ENCODE results near the gene EEF1A2. TPM values are rescaled to one million over a fixed set of nuclear protein-coding genes. Genes with fewer than 3 reads are reported as not detected.

Gene EEF1A2
- total RNA-seq, 4 donors from 2014 or later, result 13.3 to 26.8 (median 22.9) TPM

DNA sequence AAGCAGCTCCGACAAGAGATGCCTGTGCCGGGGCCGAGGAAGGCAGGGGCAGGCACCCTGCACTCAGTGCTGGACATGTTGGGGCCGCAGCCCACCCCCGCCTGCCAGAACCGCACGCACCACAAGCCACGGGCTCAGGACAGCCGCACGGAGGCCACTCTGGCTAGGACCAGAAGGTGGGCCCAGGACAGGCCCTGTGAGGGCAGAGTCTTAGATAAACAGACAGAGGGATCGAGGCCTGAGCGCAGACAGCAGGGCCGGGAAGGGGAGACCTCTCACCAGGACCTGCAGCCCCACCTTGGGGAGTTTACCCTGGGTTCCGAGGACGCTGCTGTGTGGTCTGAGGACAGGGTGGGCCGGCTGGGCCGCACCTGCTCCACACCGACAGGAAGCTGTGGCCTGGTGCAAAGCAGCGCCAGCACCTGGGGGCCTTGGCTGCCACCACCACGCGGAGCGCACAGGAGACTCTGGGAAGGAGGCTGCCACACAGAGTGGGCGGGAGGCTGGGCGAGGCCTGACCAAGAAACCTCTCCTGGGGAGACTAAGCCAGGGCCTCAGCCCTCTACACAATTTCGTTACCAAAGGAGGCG lies 58.4 kb downstream of the EEF1A2 start:
- DNase-seq (ENCODE audit: low spot score in 2 of 2), result no peak
- intact Hi-C loops (cut with DNase I; ENCODE audit: low total_unique reads), result no loop called here
- 82 to 83% methylated on average over 17 to 26 of the region's 26 CpGs for WGBS, 2 donors
- no peak overlapping the region for H3K4me3 ChIP-seq (ENCODE audit: low read depth, poor library complexity, severe bottlenecking)
- TF ChIP-seq POLR2A (IDR thresholded peaks at IDR 0.05), result no peak
- TF ChIP-seq, protein P1, sequence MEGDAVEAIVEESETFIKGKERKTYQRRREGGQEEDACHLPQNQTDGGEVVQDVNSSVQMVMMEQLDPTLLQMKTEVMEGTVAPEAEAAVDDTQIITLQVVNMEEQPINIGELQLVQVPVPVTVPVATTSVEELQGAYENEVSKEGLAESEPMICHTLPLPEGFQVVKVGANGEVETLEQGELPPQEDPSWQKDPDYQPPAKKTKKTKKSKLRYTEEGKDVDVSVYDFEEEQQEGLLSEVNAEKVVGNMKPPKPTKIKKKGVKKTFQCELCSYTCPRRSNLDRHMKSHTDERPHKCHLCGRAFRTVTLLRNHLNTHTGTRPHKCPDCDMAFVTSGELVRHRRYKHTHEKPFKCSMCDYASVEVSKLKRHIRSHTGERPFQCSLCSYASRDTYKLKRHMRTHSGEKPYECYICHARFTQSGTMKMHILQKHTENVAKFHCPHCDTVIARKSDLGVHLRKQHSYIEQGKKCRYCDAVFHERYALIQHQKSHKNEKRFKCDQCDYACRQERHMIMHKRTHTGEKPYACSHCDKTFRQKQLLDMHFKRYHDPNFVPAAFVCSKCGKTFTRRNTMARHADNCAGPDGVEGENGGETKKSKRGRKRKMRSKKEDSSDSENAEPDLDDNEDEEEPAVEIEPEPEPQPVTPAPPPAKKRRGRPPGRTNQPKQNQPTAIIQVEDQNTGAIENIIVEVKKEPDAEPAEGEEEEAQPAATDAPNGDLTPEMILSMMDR (IDR thresholded peaks at IDR 0.05), result no peak

DNA sequence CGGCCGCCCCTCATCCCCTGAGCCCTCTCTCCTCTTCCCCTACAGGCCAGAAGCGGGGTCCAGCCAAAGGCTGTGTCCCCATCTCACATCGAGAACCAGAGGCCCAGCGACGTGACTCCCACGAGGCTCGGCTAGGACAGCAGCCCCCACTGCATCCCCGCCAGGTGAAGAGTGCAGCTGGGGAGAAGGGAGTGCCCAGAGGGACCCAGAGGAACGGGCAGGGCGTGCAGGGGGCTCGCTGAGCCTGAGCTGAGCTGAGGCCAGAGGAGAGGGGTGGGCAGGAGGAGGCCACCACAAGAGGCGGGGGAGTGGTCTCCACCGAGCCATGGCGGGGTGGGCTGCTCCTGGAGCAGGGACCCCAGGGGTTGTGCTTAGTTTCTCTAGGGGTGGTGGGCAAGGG lies 59.0 kb downstream of the EEF1A2 start:
- H3K4me3 ChIP-seq (ENCODE audit: low read depth, poor library complexity, severe bottlenecking), result no peak overlapping the region
- TF ChIP-seq, protein P1 (IDR thresholded peaks at IDR 0.05), result no peak
- TF ChIP-seq POLR2A (IDR thresholded peaks at IDR 0.05), result no peak
- intact Hi-C loops (cut with DNase I; ENCODE audit: low total_unique reads), result no loop called here
- 82 to 85% methylated on average over 14 to 15 of the region's 15 CpGs for WGBS, 2 donors
- no peak for DNase-seq (ENCODE audit: low spot score in 2 of 2)

DNA sequence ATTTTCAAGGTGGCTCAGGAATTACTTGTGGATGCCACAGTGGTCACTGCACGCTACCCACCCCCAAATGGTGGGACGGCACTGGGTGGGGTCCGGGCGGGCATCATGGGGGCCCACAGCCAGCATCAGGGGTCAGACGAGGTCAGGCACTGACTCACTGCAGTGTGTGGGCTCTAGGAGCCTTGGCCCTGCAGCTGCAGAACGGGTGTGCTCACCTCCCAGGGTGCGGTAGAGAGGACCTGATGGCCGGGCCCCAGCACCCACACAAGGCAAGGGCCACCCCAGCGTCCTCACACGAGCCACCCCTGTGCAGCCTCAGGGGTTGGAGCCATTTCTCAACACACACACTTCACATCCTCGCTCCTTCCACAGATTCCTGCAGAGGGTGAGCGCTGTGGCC lies 60.8 kb downstream of the EEF1A2 start:
- WGBS, 2 donors, result 64 to 71% methylated on average over 7 to 10 of the region's 12 CpGs
- no peak for DNase-seq (ENCODE audit: low spot score in 2 of 2)
- no peak overlapping the region for H3K4me3 ChIP-seq (ENCODE audit: low read depth, poor library complexity, severe bottlenecking)
- intact Hi-C loops (cut with DNase I; ENCODE audit: low total_unique reads), result no loop called here
- TF ChIP-seq, protein P1 (IDR thresholded peaks at IDR 0.05), result no peak
- no peak for TF ChIP-seq POLR2A (IDR thresholded peaks at IDR 0.05)

Other genes starting within 250 kb of the EEF1A2 start
- 1 to 10 TPM in 1 of 4 donors, under 1 TPM in 1, not detected in 2; 0.23 to 1.1 TPM for gene NKAIN4, start 244.6 kb downstream of the EEF1A2 start, total RNA-seq
- gene ARFGAP1, start 226.3 kb downstream of the EEF1A2 start, total RNA-seq, result 10 to 100 TPM; 31.0 to 55.1 (median 36.9) TPM
- not detected for gene COL20A1, start 205.9 kb downstream of the EEF1A2 start, total RNA-seq
- under 1 TPM in 1 of 4 donors, not detected in 3; 0.13 TPM for gene CHRNA4, start 137.7 kb downstream of the EEF1A2 start, total RNA-seq
- gene KCNQ2, start 26.4 kb downstream of the EEF1A2 start, total RNA-seq, result not detected
- 100 to 1,000 TPM; 122 to 426 (median 348) TPM for gene PPDPF, start 21.7 kb upstream of the EEF1A2 start, total RNA-seq
- gene PTK6, start 38.3 kb upstream of the EEF1A2 start, total RNA-seq, result 100 to 1,000 TPM in 1 of 4 donors, 10 to 100 TPM in 3; 72.4 to 101 (median 79.9) TPM
- gene SRMS, start 48.7 kb upstream of the EEF1A2 start, total RNA-seq, result under 1 TPM in 3 of 4 donors, not detected in 1; 0.16 to 0.59 (median 0.37) TPM
- under 1 TPM in 2 of 4 donors, not detected in 2; 0.12 to 0.39 TPM for gene FNDC11, start 55.1 kb upstream of the EEF1A2 start, total RNA-seq
- 10 to 100 TPM; 26.9 to 35.4 (median 28.6) TPM for gene HELZ2, start 75.2 kb upstream of the EEF1A2 start, total RNA-seq
- 10 to 100 TPM; 11.9 to 18.3 (median 13.7) TPM for gene GMEB2, start 128.0 kb upstream of the EEF1A2 start, total RNA-seq
- 10 to 100 TPM in 3 of 4 donors, 1 to 10 TPM in 1; 9.4 to 23.0 (median 12.0) TPM for gene STMN3, start 154.3 kb upstream of the EEF1A2 start, total RNA-seq
- 10 to 100 TPM in 3 of 4 donors, 1 to 10 TPM in 1; 8.5 to 38.3 (median 12.7) TPM for gene RTEL1, start 159.2 kb upstream of the EEF1A2 start, total RNA-seq
- 10 to 100 TPM in 2 of 4 donors, 1 to 10 TPM in 2; 3.0 to 49.5 (median 12.1) TPM for gene TNFRSF6B, start 197.6 kb upstream of the EEF1A2 start, total RNA-seq
- gene ARFRP1, start 208.9 kb upstream of the EEF1A2 start, total RNA-seq, result 10 to 100 TPM; 20.7 to 42.6 (median 34.7) TPM
- 10 to 100 TPM; 34.4 to 44.7 (median 35.9) TPM for gene ZGPAT, start 209.0 kb upstream of the EEF1A2 start, total RNA-seq
- 10 to 100 TPM; 17.8 to 26.3 (median 21.8) TPM for gene LIME1, start 237.6 kb upstream of the EEF1A2 start, total RNA-seq
- 100 to 1,000 TPM in 2 of 4 donors, 10 to 100 TPM in 2; 79.9 to 127 (median 96.2) TPM for gene SLC2A4RG, start 240.7 kb upstream of the EEF1A2 start, total RNA-seq

Measured in lower leg skin (tissue), 4 donors.